T-helper 2 cell (primary cell): ENCODE results near the gene HDAC6.
"Not testable (repeated sequence)": the region's sequence is repeated elsewhere in the genome, so short reads cannot be mapped to it uniquely, and the experiment has no call there.

Experiments used
- DNase-seq, 5 experiments: peaks; one replicate each; pipeline versions ENCODE4 v3.0.0 to v3.0.0-alpha.2; 2012 to 2022

Gene HDAC6

DNA sequence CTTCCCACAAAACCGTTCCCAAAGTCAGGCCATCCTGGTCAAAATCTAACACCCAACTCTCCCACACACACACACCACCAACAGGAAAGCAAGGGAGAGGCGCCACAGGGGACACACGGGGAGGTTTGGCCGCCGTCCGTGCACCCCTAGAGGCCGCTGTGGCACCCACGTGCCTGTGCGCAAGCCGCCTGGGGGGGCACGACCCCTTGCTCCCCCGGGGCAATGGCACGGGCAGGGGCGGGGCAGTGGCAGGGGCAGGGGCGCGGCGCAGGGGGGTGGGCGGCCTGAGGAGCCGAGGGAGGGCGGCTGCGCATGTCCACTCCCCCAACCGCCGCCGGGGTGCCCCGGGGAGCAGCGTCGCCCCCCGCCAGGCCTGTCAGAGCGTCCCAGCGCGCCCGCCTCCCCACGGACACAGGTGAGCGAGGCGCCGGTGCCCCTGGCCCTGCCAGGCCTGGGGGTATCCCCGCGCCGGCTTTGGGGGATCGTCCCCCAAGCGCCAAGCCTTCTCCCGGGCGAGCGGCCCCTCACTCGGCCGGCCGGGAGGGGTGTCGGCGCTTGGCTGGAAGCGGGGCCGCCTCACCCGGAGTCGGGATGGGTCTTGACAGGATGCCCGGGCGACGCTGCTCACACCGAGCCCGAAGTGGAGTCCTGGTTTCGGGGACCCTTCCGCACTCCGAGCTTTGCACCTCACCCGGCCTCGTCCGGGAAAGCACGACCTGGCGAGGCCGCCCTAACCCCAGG lies 24.4 kb downstream of the HDAC6 start, which contains the start of gene ERAS:
Gene ERAS, plus strand, starts transcription at position 379 of the 741 bp plus-strand sequence. CDS start 2,611 bp downstream, outside the sequence.
- no peak for DNase-seq

GRCh38 chrX:48826876-48827653 lies 25.2 kb downstream of the HDAC6 start:
- DNase-seq = no peak

GRCh38 chrX:48827654-48827968 lies 25.7 kb downstream of the HDAC6 start:
- DNase-seq = no peak

DNA sequence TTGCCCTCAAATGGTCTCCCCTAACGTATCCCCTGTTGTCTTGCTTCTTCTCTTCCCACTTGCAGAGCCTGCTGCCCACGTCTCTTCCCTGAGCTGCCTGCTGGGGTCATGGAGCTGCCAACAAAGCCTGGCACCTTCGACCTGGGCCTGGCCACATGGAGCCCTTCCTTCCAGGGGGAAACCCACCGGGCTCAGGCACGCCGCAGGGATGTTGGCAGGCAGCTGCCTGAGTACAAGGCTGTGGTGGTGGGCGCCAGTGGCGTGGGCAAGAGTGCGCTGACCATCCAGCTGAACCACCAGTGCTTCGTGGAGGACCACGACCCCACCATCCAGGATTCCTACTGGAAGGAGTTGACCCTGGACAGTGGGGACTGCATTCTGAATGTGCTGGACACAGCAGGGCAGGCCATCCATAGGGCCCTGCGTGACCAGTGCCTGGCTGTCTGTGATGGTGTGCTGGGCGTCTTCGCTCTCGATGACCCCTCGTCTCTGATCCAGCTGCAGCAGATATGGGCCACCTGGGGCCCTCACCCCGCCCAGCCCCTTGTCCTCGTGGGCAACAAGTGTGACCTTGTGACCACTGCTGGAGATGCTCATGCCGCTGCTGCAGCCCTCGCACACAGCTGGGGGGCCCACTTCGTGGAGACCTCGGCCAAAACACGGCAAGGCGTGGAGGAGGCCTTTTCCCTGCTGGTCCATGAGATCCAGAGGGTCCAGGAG lies 27.3 kb downstream of the HDAC6 start:
- DNase-seq = no peak

GRCh38 chrX:48831136-48831908 lies 29.5 kb downstream of the HDAC6 start:
- no peak for DNase-seq

GRCh38 chrX:48831909-48832291 lies 30.0 kb downstream of the HDAC6 start:
- DNase-seq = no peak

- DNase-seq = no peak
Observed at GRCh38 chrX:48833542-48834138, 31.8 kb downstream of the HDAC6 start.

- peak in 1 of 5 experiments; percentile 23 for DNase-seq
Observed at GRCh38 chrX:48834383-48834709, 32.5 kb downstream of the HDAC6 start.

DNA sequence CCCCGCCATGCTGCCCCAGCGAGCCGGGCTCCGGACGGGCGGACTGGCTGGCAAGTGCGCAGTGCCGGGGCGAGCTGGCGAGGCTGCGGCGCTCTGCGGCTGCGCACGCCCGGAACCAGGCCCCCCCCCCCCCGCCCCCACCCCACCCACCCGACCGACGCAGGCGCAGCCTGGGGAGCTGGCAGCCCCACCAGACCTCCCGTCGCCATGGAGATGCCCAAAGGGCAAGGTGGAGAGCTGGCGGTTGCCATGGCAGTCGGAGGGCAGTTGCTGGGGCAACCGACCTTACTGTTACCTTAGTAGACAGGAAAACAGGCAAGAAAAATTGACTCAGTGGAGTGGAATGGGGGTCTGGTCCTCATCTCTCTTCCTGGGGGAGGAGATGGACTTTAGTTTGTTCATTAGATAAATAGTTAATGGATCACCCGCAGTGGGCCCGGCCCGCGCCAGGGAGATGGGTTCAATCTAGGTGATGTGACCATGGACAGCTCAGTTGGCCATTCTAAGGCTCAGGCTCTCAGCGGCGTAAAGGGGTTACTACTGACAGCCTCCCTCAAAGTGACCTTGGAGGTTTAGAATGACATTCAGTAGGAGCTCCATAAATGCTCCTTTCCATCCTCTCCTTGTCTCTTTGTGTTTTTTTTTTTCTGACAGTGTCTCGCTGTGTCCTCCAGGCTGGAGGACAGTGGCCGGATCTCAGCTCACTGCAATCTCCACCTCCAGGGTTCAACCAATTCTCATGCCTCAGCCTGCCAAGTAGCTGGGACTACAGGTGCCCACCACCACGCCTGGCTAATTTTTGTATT lies 33.9 kb downstream of the HDAC6 start, which contains the start of gene PCSK1N:
Gene PCSK1N, minus strand, starts transcription at position 87 of the 806 bp plus-strand sequence. Its CDS starts 78 bp downstream, at position 9.
- DNase-seq = peak in 3 of 5 experiments; percentile 13 to 38 (median 35)

DNA sequence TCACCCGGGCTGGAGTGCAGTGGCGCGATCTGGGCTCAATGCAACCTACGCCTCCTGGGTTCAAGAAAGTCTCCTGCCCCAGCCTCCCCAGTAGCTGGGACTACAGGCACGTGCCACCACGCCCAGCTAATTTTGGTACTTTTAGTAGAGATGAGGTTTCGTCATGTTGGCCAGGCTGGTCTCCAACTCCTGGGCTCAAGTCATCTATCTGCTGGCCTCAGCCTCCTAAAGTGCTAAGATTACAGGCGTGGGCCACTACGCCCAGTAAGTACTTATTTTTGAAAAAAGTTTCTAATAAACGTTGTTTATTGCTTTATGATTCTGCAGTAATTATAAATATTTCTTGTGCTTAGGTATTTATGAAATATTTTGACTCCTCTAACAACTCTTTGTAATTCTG lies 37.8 kb downstream of the HDAC6 start:
- no peak for DNase-seq

DNA sequence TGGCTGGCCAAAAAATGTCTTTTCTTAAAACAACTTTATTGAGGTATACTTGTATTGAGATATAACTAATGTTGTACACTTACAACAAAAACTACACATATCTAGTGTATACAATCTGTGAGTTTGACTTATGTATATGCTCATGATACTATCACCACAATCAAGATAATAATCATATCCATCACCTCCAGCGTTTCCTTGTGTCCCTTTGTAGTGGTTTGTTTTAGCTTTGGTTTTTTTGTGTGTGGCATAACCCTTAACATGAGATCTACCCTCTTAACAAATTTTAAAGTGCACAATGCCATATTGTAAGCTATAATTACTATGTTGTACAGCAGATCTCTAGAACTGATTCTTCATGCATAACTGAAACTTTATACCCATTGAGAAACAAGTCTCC lies 47.0 kb downstream of the HDAC6 start:
- peak in 1 of 5 experiments; percentile 80 for DNase-seq

GRCh38 chrX:48852857-48853256 lies 51.0 kb downstream of the HDAC6 start:
- DNase-seq = no peak

DNA sequence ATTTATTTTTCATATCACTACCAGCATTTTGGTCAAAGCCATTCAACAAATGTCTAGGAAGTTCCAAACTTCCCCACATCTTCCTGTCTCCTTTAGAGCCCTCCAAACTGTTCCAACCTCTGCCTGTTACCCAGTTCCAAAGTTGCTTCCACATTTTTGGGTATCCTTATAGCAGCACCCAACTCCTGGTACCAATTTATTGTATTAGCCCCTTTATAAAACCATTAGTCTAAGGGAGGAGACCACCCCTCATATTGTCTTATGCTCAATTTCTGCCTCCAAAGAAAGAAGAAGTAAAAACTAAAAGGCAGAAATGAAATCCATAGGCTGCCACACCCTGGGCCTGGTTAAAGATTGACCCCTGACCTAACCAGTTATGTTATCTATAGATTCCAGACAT lies 51.6 kb downstream of the HDAC6 start:
- DNase-seq = not testable (repeated sequence)

- not testable (repeated sequence) for DNase-seq
Observed at GRCh38 chrX:48854121-48854804, 52.4 kb downstream of the HDAC6 start.

DNA sequence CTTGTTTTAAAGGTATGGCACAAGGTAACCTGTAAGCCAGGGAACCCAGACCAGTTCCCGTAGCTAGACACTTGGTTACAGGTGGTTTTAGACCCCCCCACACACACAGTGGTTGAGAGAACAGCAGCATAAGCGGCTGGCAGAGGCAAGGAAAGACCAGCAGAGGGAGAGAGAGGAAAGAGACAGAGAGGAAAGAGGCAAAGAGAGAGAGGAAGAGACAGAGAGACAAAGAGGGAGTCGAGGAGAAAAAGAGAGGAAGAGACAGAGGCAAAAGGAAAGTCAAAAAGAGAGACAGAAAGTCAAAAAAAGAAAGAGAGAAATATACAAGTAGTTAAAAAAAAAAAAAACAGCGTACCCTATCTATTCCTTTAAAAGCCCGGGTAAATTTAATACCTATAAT lies 53.0 kb downstream of the HDAC6 start:
- peak in 1 of 5 experiments; percentile 20 for DNase-seq

- no peak for DNase-seq
Observed at GRCh38 chrX:48864210-48864609, 62.3 kb downstream of the HDAC6 start.

GRCh38 chrX:48872017-48872416 lies 70.2 kb downstream of the HDAC6 start:
- not testable (repeated sequence) for DNase-seq
